HepG2 (cell line): ENCODE results near the gene UGT1A8. TPM values are rescaled to one million over a fixed set of nuclear protein-coding genes. Genes with fewer than 3 reads are reported as not detected.

ENCODE experiments used
- ATAC-seq: fragments of 200-7000 bp; cut with Tn5 transposase; 3 replicates; pipeline ENCODE4 v1.9.1; 2020; ENCODE audit warnings: mild to moderate bottlenecking, moderate library complexity
- BruUV-seq: library from RNA; stranded (reverse); fragments of 400-500 nt; replicated peaks from 2 replicates; lab custom pipeline; 2021; lab: Mats Ljungman, UMichigan
- CTCF ChIA-PET: fragments of 300-600 bp; formaldehyde crosslinking; extraction: SDS; loops from one replicate; lab custom pipeline; 2021; ENCODE audit warnings: low total read pairs, inconsistent platforms, low intra/inter-chr PET ratio; lab: Yijun Ruan, JAX
- POLR2A ChIA-PET: fragments of 350-600 bp; sonication (Branson Sonifier 250); formaldehyde crosslinking; loops from one replicate; lab custom pipeline; 2020; ENCODE audit warnings: antibody characterized with exemption, inconsistent platforms; lab: Yijun Ruan, JAX
- DNase-seq: peaks from one replicate; pipeline ENCODE4 v3.0.0-alpha.2; 2015; ENCODE audit warnings: low spot score
- FAIRE-seq: peaks from 3 replicates; lab custom pipeline; 2011; peaks lifted over from hg19 to GRCh38; lab: Jason Lieb, UNC
- H2AFZ ChIP-seq: one replicate; pipeline ENCODE4 v1.6.1; 2011; ENCODE audit warnings: low read length, inconsistent platforms
- H3K27ac ChIP-seq: fragments of 300-600 bp; 3 replicates; pipeline ENCODE4 v1.8.0; 2011; ENCODE audit warnings: mixed run types, mild to moderate bottlenecking, mixed read lengths, low read length, inconsistent platforms; ENCODE audit not compliant: insufficient read depth; ENCODE audit errors: extremely low read length
- H3K27me3 ChIP-seq, 2 experiments: fragments of 200-600 bp in 1 of 2; 2 replicates in 1 of 2; 3 replicates in 1 of 2; pipeline versions ENCODE4 v1.6.0 to v1.8.0; 2011; ENCODE audit warnings: low read length in 2 of 2, mild to moderate bottlenecking in 2 of 2, moderate library complexity in 2 of 2, inconsistent platforms in 1 of 2; ENCODE audit not compliant: insufficient read depth in 2 of 2, control insufficient read depth in 1 of 2
- H3K36me3 ChIP-seq, 2 experiments: fragments of 200-600 bp in 1 of 2; replicated peaks in 1 of 2; 2 replicates in 1 of 2; 3 replicates in 1 of 2; pipeline versions ENCODE4 v1.5.1 to v1.8.0; 2011; ENCODE audit warnings: low read length in 2 of 2, inconsistent platforms in 1 of 2; ENCODE audit not compliant: insufficient read depth in 2 of 2, control insufficient read depth in 1 of 2
- H3K4me1 ChIP-seq: 2 replicates; pipeline ENCODE4 v1.5.1; 2012; ENCODE audit warnings: low read length, inconsistent platforms; ENCODE audit not compliant: insufficient read depth
- H3K4me2 ChIP-seq: 2 replicates; pipeline ENCODE4 v1.6.0; 2011; ENCODE audit warnings: low read depth, low read length, inconsistent platforms
- H3K4me3 ChIP-seq, 3 experiments: fragments of 200-600 bp in 1 of 3; sonication (generic), shearing (Covaris generic) in 1 of 3; replicated peaks in 1 of 3; 2 replicates each; pipeline ENCODE4 v1.5.1; 2011 to 2016; ENCODE audit warnings: low read length in 3 of 3, inconsistent platforms in 2 of 3, low read depth in 2 of 3, mild to moderate bottlenecking in 2 of 3, control low read depth in 1 of 3, mixed read lengths in 1 of 3; ENCODE audit not compliant: insufficient read depth in 1 of 3
- H3K79me2 ChIP-seq: one replicate; pipeline ENCODE4 v1.6.1; 2011; ENCODE audit warnings: low read length, inconsistent platforms; ENCODE audit not compliant: insufficient read depth
- H3K9ac ChIP-seq: 2 replicates; pipeline ENCODE4 v1.6.0; 2011; ENCODE audit warnings: mild to moderate bottlenecking, low read depth, low read length, inconsistent platforms; ENCODE audit not compliant: insufficient read depth
- H3K9me3 ChIP-seq: 2 replicates; pipeline ENCODE4 v1.5.1; 2012; ENCODE audit warnings: mild to moderate bottlenecking, low read length
- H4K20me1 ChIP-seq: 2 replicates; pipeline ENCODE4 v1.6.0; 2011; ENCODE audit warnings: inconsistent platforms, mild to moderate bottlenecking, low read length, moderate library complexity; ENCODE audit not compliant: insufficient read depth
- ATF5 ChIP-seq: sonication (generic); formaldehyde crosslinking; IDR thresholded peaks from 2 replicates; pipeline ENCODE4 v1.4.0; 2020; ENCODE audit warnings: mild to moderate bottlenecking, low read depth, missing genetic modification reagents
- CTCF ChIP-seq: sonication (generic); formaldehyde crosslinking; IDR thresholded peaks from 2 replicates; pipeline ENCODE4 v1.5.0; 2020; ENCODE audit warnings: mild to moderate bottlenecking, missing genetic modification reagents, moderate library complexity
- GATA4 ChIP-seq: sonication (generic); IDR thresholded peaks from 2 replicates; pipeline ENCODE4 v1.6.1; 2016; ENCODE audit warnings: antibody characterized with exemption, low read depth, borderline replicate concordance
- HES4 ChIP-seq: sonication (generic); formaldehyde crosslinking; IDR thresholded peaks from 2 replicates; pipeline ENCODE4 v1.9.0; 2021; ENCODE audit warnings: mild to moderate bottlenecking, missing genetic modification reagents, borderline replicate concordance
- IRX3 ChIP-seq: sonication (generic); formaldehyde crosslinking; IDR thresholded peaks from 2 replicates; pipeline ENCODE4 v1.8.1; 2023; ENCODE audit warnings: mild to moderate bottlenecking, low read depth, missing genetic modification reagents, borderline replicate concordance
- ISL2 ChIP-seq: sonication (generic); formaldehyde crosslinking; IDR thresholded peaks from 2 replicates; pipeline ENCODE4 v1.5.0; 2020; ENCODE audit warnings: missing genetic modification reagents
- MED1 ChIP-seq: sonication (generic); formaldehyde crosslinking; IDR thresholded peaks from 2 replicates; pipeline ENCODE4 v1.4.0; 2020; ENCODE audit warnings: missing genetic modification reagents
- THAP11 ChIP-seq: IDR thresholded peaks from 2 replicates; pipeline ENCODE4 v1.6.1; 2016; ENCODE audit warnings: missing biosample characterization, missing genetic modification reagents
- ZNF138 ChIP-seq: sonication (generic); formaldehyde crosslinking; IDR thresholded peaks from 2 replicates; pipeline ENCODE4 v1.5.0; 2020; ENCODE audit warnings: mild to moderate bottlenecking, low read depth, missing genetic modification reagents
- ZNF431 ChIP-seq: sonication (generic); formaldehyde crosslinking; IDR thresholded peaks from 2 replicates; pipeline ENCODE4 v1.9.0; 2022; ENCODE audit warnings: missing genetic modification reagents, low read depth, mild to moderate bottlenecking, borderline replicate concordance
- ZNF687 ChIP-seq: sonication (generic); formaldehyde crosslinking; IDR thresholded peaks from 2 replicates; pipeline ENCODE4 v1.5.1; 2020; ENCODE audit warnings: mild to moderate bottlenecking, missing genetic modification reagents, moderate library complexity
- WGBS: methylation state at CpG from one replicate; pipeline ENCODE4 v1.1.6; 2017; ENCODE audit warnings: low lambda C conversion rate; 5-methylcytosine and 5-hydroxymethylcytosine counted together
- in situ Hi-C: cut with HindIII; loops from 2 replicates; pipeline ENCODE4 v1.10.0; 2017; ENCODE audit warnings: low pct_unique_long_range_greater_than_20kb; ENCODE audit not compliant: extremely low pct_ligation_motif_present
- intact Hi-C: fragments of 100-400 bp; cut with micrococcal nuclease; formaldehyde crosslinking; loops from one replicate; pipeline ENCODE4 v1.10.0; 2022; ENCODE audit not compliant: unreplicated experiment
- polyA plus RNA-seq, 8 experiments: library from polyadenylated mRNA; depleted of rRNA in 3 of 8; stranded (reverse) in 7 of 8; unstranded in 1 of 8; fragments of >200 nt; fragmentation: Illumina TruSeq in 4 of 8; extraction: Trizol in 4 of 8; gene quantifications; 2 replicates each; pipeline versions ENCODE4 v1.2.1 to v1.2.3, GENCODE V29; 2011 to 2016; ENCODE audit warnings: low read depth in 4 of 8, missing spikeins in 1 of 8, mixed read lengths in 1 of 8; ENCODE audit not compliant: insufficient read depth in 1 of 8
- total RNA-seq, 5 experiments: library from RNA; depleted of rRNA; stranded (reverse); fragments of >200 nt; fragmentation: Illumina TruSeq; extraction: Trizol; gene quantifications; 2 replicates each; pipeline ENCODE4 v1.2.3, GENCODE V29; 2016; ENCODE audit warnings: low read depth in 1 of 5

UGT1A8 gene
- total and polyA plus RNA-seq, 2 of the 13 experiments (the other 11 are each of a cell fraction or from before 2014, with no cell fraction given) = not detected

DNA sequence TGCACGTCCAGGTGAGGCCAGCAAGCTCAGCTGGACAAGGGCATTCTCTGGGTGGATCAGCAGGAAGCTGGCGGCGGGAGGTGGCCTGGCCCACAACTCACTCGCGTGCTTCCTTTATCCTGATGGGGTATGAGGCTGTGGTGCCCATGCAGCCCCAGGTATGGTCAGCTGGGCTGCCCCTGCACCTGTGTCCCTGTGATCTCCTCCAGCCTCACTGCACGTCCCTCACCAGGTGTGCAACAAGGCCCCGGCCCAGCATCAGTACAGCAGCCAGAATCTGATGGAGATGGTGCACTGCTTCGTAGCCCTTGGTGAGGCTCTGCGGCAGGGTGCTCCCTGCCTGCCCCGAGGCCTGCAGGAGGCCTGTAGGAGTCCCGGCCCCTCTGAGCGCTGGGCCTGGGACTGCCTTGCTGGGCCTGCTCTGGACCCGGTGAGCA, 178.3 kb downstream of the UGT1A8 start:
- DNase-seq = no peak
- 71% methylated on average over 5 of the region's 13 CpGs for WGBS
- H3K27ac ChIP-seq = no peak overlapping the region
- H3K79me2 ChIP-seq = no peaks in the 10 kb centered on the region
- no peak for FAIRE-seq
- H3K4me2 ChIP-seq = no peak overlapping the region
- H3K36me3 ChIP-seq = no peaks in the 10 kb centered on the region
- ChIA-PET POLR2A (no interaction called here), CTCF (no interaction called here)
- H4K20me1 ChIP-seq = no peaks in the 10 kb centered on the region
- intact Hi-C loops = no loop called here
- no peaks in the 10 kb centered on the region for H3K9me3 ChIP-seq
- peaks cover 14% of the 10 kb centered on the region; the same call in 1 of the 2 replicates for H3K4me1 ChIP-seq
- no peak for ATAC-seq
- 0 out of 2 replicates have a peak, but pooled peaks have one; percentile 16 for TF ChIP-seq ZNF687 (CRISPR knock-in tag)
- TF ChIP-seq HES4 (CRISPR knock-in tag) = no peak
- no peak overlapping the region for H3K4me3 ChIP-seq
- no TSS peak for BruUV-seq
- peaks cover 5 to 68% of the 10 kb centered on the region in 2 experiments; a peak in 3 of 5 replicates for H3K27me3 ChIP-seq
- H3K9ac ChIP-seq = no peak overlapping the region
- H2AFZ ChIP-seq = no peak overlapping the region
- in situ Hi-C loops = no loop called here

DNA sequence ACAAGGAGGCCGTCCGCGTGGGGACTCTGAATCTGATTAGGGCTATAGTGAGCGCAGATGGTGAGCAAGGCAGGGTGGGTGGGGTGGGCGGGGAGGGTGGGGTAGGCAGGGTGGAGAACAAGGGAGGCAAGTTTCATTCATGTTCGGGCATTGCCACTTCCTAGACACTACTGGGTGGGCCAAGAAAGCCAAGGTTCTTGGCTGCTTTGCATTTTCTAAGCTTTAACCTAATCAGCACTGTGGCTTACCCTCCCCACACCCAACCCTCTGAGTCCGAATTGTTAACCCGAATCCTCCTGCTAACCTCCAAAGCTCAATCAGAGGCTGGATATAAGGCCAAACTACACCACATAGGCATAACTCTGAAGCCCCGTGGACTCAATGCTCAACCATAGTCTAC, 178.8 kb downstream of the UGT1A8 start:
- ChIA-PET CTCF (no interaction called here), POLR2A (no interaction called here)
- 70% methylated on average over 9 of the region's 9 CpGs for WGBS
- Histone ChIP-seq H3K27ac (no peak overlapping the region), H3K36me3 (no peaks in the 10 kb centered on the region), H3K27me3 (peaks cover 5 to 63% of the 10 kb centered on the region in 2 experiments; a peak in 3 of 5 replicates), H3K9ac (no peak overlapping the region), H3K4me1 (peaks cover 14% of the 10 kb centered on the region; the same call in 1 of the 2 replicates), H3K4me3 (no peak overlapping the region), H3K79me2 (no peaks in the 10 kb centered on the region), H4K20me1 (no peaks in the 10 kb centered on the region), H2AFZ (no peak overlapping the region), H3K9me3 (no peaks in the 10 kb centered on the region), H3K4me2 (no peak overlapping the region)
- in situ Hi-C loops = no loop called here
- FAIRE-seq (no peak), DNase-seq (no peak), ATAC-seq (no peak)
- BruUV-seq = no TSS peak
- intact Hi-C loops = no loop called here
- TF ChIP-seq THAP11 (CRISPR knock-in tag) (no peak), IRX3 (CRISPR knock-in tag) (no peak), MED1 (CRISPR knock-in tag) (no peak), GATA4 (no peak), ZNF431 (CRISPR knock-in tag) (no peak), ISL2 (CRISPR knock-in tag) (no peak), ATF5 (no peak), ZNF138 (CRISPR knock-in tag) (no peak), CTCF (CRISPR knock-in tag) (no peak)
